Epithelial cell of proximal tubule (primary cell): ENCODE results near the gene ACSS1. TPM values are rescaled to one million over a fixed set of nuclear protein-coding genes. Genes with fewer than 3 reads are reported as not detected.

Experiments used
- DNase-seq: peaks from one replicate; pipeline ENCODE4 v3.0.0-alpha.2; 2011; ENCODE audit warnings: low read depth
- H3K4me3 ChIP-seq: 2 replicates; pipeline ENCODE4 v1.5.1; 2011; ENCODE audit warnings: low read depth, mild to moderate bottlenecking, low read length
- CTCF ChIP-seq: conservative IDR thresholded peaks from 2 replicates; pipeline ENCODE4 v1.5.1; 2012; ENCODE audit warnings: low read depth, mild to moderate bottlenecking, low read length
- total RNA-seq: library from RNA; depleted of rRNA; stranded (reverse); fragments of >200 nt; gene quantifications from 2 replicates; pipeline ENCODE4 v1.2.3, GENCODE V29; 2015

The ACSS1 gene
- total RNA-seq, 1 donor from 2014 or later = 3.9 TPM

DNA sequence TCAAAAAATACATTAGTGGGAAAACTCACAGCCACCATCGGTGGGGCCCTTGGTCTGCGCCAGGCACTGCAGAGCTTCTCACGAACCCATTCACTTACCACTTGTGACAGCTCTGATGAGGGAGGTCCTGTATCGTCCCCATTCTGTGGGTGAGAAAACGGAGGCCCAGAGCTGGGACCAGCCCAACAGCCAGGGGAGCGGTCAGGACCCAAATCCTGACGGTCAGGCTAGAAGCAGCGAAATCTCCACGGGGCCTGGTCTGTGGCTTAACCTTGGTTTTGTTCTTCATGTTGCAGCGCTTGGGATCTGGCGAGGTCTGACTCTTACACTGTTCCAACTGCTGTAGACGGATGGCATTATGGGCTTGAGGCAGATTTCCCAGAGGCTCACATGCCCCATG lies 31.7 kb upstream of the ACSS1 start:
- H3K4me3 ChIP-seq = no peak overlapping the region
- DNase-seq = no peak
- no peak for TF ChIP-seq CTCF

- H3K4me3 ChIP-seq = no peak overlapping the region
- no peak for TF ChIP-seq CTCF
- DNase-seq = no peak
Observed at GRCh38 chr20:25089096-25089495, 31.2 kb upstream of the ACSS1 start.

DNA sequence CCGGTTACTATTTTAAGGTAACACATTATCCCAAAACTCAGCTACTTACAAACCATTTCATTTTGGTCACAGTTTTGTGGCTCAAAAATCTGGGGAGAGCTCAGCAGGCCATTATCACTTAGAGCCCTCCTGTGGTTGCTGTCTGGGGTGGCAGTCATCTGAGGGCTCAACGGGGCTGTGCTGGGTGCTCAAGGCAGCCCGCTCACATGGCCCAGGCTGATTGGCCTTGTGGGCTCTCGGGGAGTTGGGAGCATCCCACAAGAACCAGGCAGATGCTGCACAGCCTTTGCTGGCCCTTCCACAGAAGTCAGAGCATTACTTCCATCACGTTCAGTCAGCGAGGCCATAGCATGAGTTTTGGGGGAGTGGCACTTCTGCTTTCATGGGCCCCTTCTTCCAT lies 30.3 kb upstream of the ACSS1 start:
- no peak for TF ChIP-seq CTCF
- no peak overlapping the region for H3K4me3 ChIP-seq

DNA sequence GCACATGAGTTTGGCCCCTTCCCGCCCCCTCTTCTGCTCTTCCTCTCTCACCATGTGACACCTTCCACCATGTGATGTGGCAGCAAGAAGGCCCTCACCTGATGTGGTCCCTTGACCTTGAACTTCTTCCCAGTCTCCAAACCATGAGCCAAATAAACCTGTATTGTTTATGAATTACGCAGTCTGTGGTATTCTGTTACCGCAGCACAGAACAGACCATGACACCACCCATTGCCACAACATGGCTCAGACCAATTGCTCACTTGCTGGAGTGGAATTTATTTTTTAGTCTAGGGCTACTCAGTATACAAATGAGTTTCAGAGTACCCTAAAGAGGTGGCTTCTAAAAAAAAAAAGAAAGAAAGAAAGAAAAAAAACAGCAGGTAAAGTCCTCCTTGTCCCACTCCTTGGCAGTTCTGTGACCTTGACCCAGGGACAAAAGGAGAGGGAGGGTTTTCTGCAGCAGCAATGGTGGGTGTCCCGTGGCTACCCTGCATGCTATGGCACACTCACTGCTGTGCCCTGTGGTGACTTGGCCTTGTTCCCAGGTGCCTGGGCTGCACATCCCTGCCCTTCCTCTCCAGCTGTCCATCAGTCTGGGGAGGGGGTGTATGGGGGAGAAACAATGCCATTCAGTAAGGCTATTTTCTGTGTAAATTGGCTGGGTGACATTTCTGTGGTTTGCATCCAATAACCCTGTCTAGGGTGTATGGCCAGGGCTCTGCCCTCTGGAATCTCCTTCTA lies 29.4 kb upstream of the ACSS1 start:
- no peak for TF ChIP-seq CTCF
- H3K4me3 ChIP-seq = no peak overlapping the region
- DNase-seq = no peak

More for the DNA sequence above, 30.3 kb upstream of the ACSS1 start:
- DNase-seq = no peak

- no peak for DNase-seq
- H3K4me3 ChIP-seq = no peak overlapping the region
- TF ChIP-seq CTCF = no peak
Observed at GRCh38 chr20:25085756-25086495, 28.0 kb upstream of the ACSS1 start.

DNA sequence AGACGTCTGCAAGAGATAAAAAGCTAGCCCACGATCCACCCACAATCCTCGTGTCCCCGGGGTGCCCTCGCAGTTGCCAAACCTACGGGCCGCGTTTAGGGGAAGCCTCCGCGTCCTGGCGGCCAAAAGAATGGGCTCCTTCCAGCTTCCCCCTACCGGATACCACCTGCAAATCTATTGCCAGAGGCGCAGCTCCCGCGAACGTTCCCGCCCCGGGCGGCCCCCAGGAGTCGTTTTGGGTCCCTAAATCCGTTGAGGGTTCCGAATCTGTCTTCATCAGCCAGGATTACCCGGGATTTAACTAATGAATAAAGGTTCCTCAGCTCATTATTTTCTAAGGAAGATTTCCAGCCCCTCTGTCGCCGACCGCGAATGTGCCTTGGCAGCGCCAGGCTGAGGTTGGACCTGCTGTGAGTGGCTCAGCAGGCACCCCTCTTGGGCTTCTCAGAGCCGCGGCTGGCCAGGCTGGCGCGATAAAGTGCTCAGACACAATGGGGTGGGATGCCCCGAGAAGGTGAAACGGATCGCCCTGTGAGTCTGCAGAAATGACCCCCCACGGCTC lies 26.8 kb upstream of the ACSS1 start:
- no peak for TF ChIP-seq CTCF
- no peak for DNase-seq
- H3K4me3 ChIP-seq = no peak overlapping the region
